ENCODE data around the gene FBXW11. TPM values are rescaled to one million over a fixed set of nuclear protein-coding genes. Genes with fewer than 3 reads are reported as not detected.

FBXW11 gene
- total RNA-seq, 1 donor from 2014 or later, result 54.8 TPM

GRCh38 chr5:171827162-171827561, 179.3 kb downstream of the FBXW11 start:
- Mint-ChIP-seq H3K27ac (ENCODE audit: unreplicated experiment) (no peak overlapping the region), H3K36me3 (ENCODE audit: low read depth) (peaks cover 5% of the 10 kb centered on the region), H3K4me1 (ENCODE audit: low read depth) (no peaks in the 10 kb centered on the region), H3K27me3 (ENCODE audit: low read depth) (no peaks in the 10 kb centered on the region), H3K9me3 (ENCODE audit: low read depth) (peaks cover 45% of the 10 kb centered on the region), H3K4me3 (ENCODE audit: unreplicated experiment) (no peak overlapping the region)
- no peak for DNase-seq (ENCODE audit: low spot score)
- TF ChIP-seq CTCF (IDR thresholded peaks at IDR 0.05), result no peak

- H3K27me3 Mint-ChIP-seq (ENCODE audit: low read depth), result no peaks in the 10 kb centered on the region
- no peak for DNase-seq (ENCODE audit: low spot score)
- no peaks in the 10 kb centered on the region for H3K4me1 Mint-ChIP-seq (ENCODE audit: low read depth)
- H3K4me3 Mint-ChIP-seq (ENCODE audit: unreplicated experiment), result no peak overlapping the region
- no peak for TF ChIP-seq CTCF (IDR thresholded peaks at IDR 0.05)
- H3K27ac Mint-ChIP-seq (ENCODE audit: unreplicated experiment), result no peak overlapping the region
- peaks cover 2% of the 10 kb centered on the region for H3K36me3 Mint-ChIP-seq (ENCODE audit: low read depth)
- H3K9me3 Mint-ChIP-seq (ENCODE audit: low read depth), result peaks cover 39% of the 10 kb centered on the region
These were observed 180.3 kb downstream of the FBXW11 start for GRCh38 chr5:171826132-171826531.

- Mint-ChIP-seq H3K4me3 (ENCODE audit: unreplicated experiment) (no peak overlapping the region), H3K27me3 (ENCODE audit: low read depth) (no peaks in the 10 kb centered on the region), H3K36me3 (ENCODE audit: low read depth) (peaks cover 2% of the 10 kb centered on the region), H3K4me1 (ENCODE audit: low read depth) (no peaks in the 10 kb centered on the region), H3K27ac (ENCODE audit: unreplicated experiment) (no peak overlapping the region), H3K9me3 (ENCODE audit: low read depth) (peaks cover 31% of the 10 kb centered on the region)
- DNase-seq (ENCODE audit: low spot score), result no peak
- TF ChIP-seq CTCF (IDR thresholded peaks at IDR 0.05), result no peak
These were observed 181.4 kb downstream of the FBXW11 start for GRCh38 chr5:171825051-171825450.

GRCh38 chr5:171823269-171823668, 183.2 kb downstream of the FBXW11 start:
- TF ChIP-seq CTCF (IDR thresholded peaks at IDR 0.05), result no peak
- Mint-ChIP-seq H3K27ac (ENCODE audit: unreplicated experiment) (no peak overlapping the region), H3K27me3 (ENCODE audit: low read depth) (peaks cover 8% of the 10 kb centered on the region), H3K4me3 (ENCODE audit: unreplicated experiment) (no peak overlapping the region), H3K9me3 (ENCODE audit: low read depth) (peaks cover 15% of the 10 kb centered on the region), H3K4me1 (ENCODE audit: low read depth) (no peaks in the 10 kb centered on the region), H3K36me3 (ENCODE audit: low read depth) (peaks cover 2% of the 10 kb centered on the region)
- DNase-seq (ENCODE audit: low spot score), result no peak

GRCh38 chr5:171821286-171821685, 185.2 kb downstream of the FBXW11 start:
- H3K4me1 Mint-ChIP-seq (ENCODE audit: low read depth), result no peaks in the 10 kb centered on the region
- no peak for TF ChIP-seq CTCF (IDR thresholded peaks at IDR 0.05)
- H3K27ac Mint-ChIP-seq (ENCODE audit: unreplicated experiment), result no peak overlapping the region
- no peaks in the 10 kb centered on the region for H3K36me3 Mint-ChIP-seq (ENCODE audit: low read depth)
- H3K27me3 Mint-ChIP-seq (ENCODE audit: low read depth), result peaks cover 10% of the 10 kb centered on the region
- DNase-seq (ENCODE audit: low spot score), result no peak
- peaks cover 4% of the 10 kb centered on the region for H3K9me3 Mint-ChIP-seq (ENCODE audit: low read depth)
- H3K4me3 Mint-ChIP-seq (ENCODE audit: unreplicated experiment), result no peak overlapping the region
